ENCODE data around the gene LDLRAD3. TPM values are rescaled to one million over a fixed set of nuclear protein-coding genes. Genes with fewer than 3 reads are reported as not detected.

The LDLRAD3 gene
- polyA plus RNA-seq, 3 donors: 7.3 to 14.1 (median 10.4) TPM

- peaks cover 6 to 22% (median 14%) of the 10 kb centered on the region in 7 donors for H3K9me3 Mint-ChIP-seq
- Histone ChIP-seq H3K4me3 (replicated peaks in 1 of 3; ENCODE audit: low read depth in 2 of 3, low read length in 3 of 3) (no peak overlapping the region), H3K27me3 (ENCODE audit: control insufficient read depth in 2 of 2, insufficient read depth in 2 of 2, low read length in 2 of 2) (no peaks in the 10 kb centered on the region), H3K4me2 (replicated peaks; ENCODE audit: extremely low read depth, low read length, poor library complexity, severe bottlenecking) (no peak overlapping the region), H2AFZ (ENCODE audit: insufficient read depth, low read depth, low read length, poor library complexity, severe bottlenecking) (no peak overlapping the region), H3K36me3 (replicated peaks in 1 of 2; ENCODE audit: control insufficient read depth in 1 of 2, insufficient read depth in 2 of 2, low read length in 2 of 2) (no peaks in the 10 kb centered on the region), H4K20me1 (ENCODE audit: insufficient read depth, low read length) (no peaks in the 10 kb centered on the region), H3K79me2 (ENCODE audit: insufficient read depth, low read length) (no peaks in the 10 kb centered on the region), H3K9ac (ENCODE audit: insufficient read depth, low read length, poor library complexity, severe bottlenecking) (no peak overlapping the region), H3K9me3 (replicated peaks in 1 of 2; ENCODE audit: control insufficient read depth in 1 of 2, insufficient read depth in 1 of 2, low read length in 2 of 2) (peaks cover 5 to 13% of the 10 kb centered on the region in 2 donors), H3K27ac (ENCODE audit: low read depth in 1 of 2, low read length in 2 of 2) (no peak overlapping the region), H3K4me1 (ENCODE audit: control insufficient read depth in 1 of 2, insufficient read depth in 2 of 2, low read length in 2 of 2) (peaks cover 6 to 15% of the 10 kb centered on the region in 2 donors)
- H3K36me3 Mint-ChIP-seq: no peaks in the 10 kb centered on the region
- H3K4me1 Mint-ChIP-seq: peaks cover 23% of the 10 kb centered on the region
- no peak overlapping the region for H3K4me3 Mint-ChIP-seq
- no peak overlapping the region for H3K27ac Mint-ChIP-seq
- intact Hi-C loops (cut with micrococcal nuclease): no loop called here
- DNase-seq: no peak
- TF ChIP-seq CTCF (IDR thresholded peaks at IDR 0.05): no peak
- peaks cover 2 to 7% (median 5%) of the 10 kb centered on the region in 3 donors for H3K27me3 Mint-ChIP-seq (ENCODE audit: low read depth in 3 of 3)
- 88% methylated on average over 1 of the region's 2 CpGs for WGBS (ENCODE audit: insufficient coverage)
Observed at GRCh38 chr11:35906277-35906661, 37.6 kb upstream of the LDLRAD3 start.

GRCh38 chr11:35906681-35907080 lies 37.2 kb upstream of the LDLRAD3 start:
- H3K36me3 ChIP-seq (replicated peaks in 1 of 2; ENCODE audit: control insufficient read depth in 1 of 2, insufficient read depth in 2 of 2, low read length in 2 of 2): no peaks in the 10 kb centered on the region
- WGBS (ENCODE audit: insufficient coverage): 80% methylated on average over 1 of the region's 3 CpGs

More at GRCh38 chr11:35906681-35907080, 37.2 kb upstream of the LDLRAD3 start:
- Mint-ChIP-seq H3K9me3 (peaks cover 6 to 22% (median 14%) of the 10 kb centered on the region in 7 donors), H3K4me3 (no peak overlapping the region), H3K4me1 (peaks cover 27% of the 10 kb centered on the region), H3K27ac (no peak overlapping the region), H3K27me3 (ENCODE audit: low read depth in 3 of 3) (peaks cover 2 to 7% (median 5%) of the 10 kb centered on the region in 3 donors), H3K36me3 (no peaks in the 10 kb centered on the region)
- Histone ChIP-seq H3K9me3 (replicated peaks in 1 of 2; ENCODE audit: control insufficient read depth in 1 of 2, insufficient read depth in 1 of 2, low read length in 2 of 2) (peaks cover 5 to 13% of the 10 kb centered on the region in 2 donors), H3K27me3 (ENCODE audit: control insufficient read depth in 2 of 2, insufficient read depth in 2 of 2, low read length in 2 of 2) (no peaks in the 10 kb centered on the region), H3K27ac (ENCODE audit: low read depth in 1 of 2, low read length in 2 of 2) (no peak overlapping the region), H3K9ac (ENCODE audit: insufficient read depth, low read length, poor library complexity, severe bottlenecking) (no peak overlapping the region), H3K4me3 (replicated peaks in 1 of 3; ENCODE audit: low read depth in 2 of 3, low read length in 3 of 3) (no peak overlapping the region), H3K79me2 (ENCODE audit: insufficient read depth, low read length) (no peaks in the 10 kb centered on the region), H3K4me2 (replicated peaks; ENCODE audit: extremely low read depth, low read length, poor library complexity, severe bottlenecking) (no peak overlapping the region), H2AFZ (ENCODE audit: insufficient read depth, low read depth, low read length, poor library complexity, severe bottlenecking) (no peak overlapping the region), H4K20me1 (ENCODE audit: insufficient read depth, low read length) (no peaks in the 10 kb centered on the region), H3K4me1 (ENCODE audit: control insufficient read depth in 1 of 2, insufficient read depth in 2 of 2, low read length in 2 of 2) (peaks cover 6 to 19% of the 10 kb centered on the region in 2 donors)
- intact Hi-C loops (cut with micrococcal nuclease): no loop called here
- no peak for TF ChIP-seq CTCF (IDR thresholded peaks at IDR 0.05)
- no peak for DNase-seq
